ENCODE measurements around the gene PLA2G1B.
"Not testable (repeated sequence)": the region's sequence is repeated elsewhere in the genome, so short reads cannot be mapped to it uniquely, and the experiment has no call there.

The PLA2G1B gene

DNA sequence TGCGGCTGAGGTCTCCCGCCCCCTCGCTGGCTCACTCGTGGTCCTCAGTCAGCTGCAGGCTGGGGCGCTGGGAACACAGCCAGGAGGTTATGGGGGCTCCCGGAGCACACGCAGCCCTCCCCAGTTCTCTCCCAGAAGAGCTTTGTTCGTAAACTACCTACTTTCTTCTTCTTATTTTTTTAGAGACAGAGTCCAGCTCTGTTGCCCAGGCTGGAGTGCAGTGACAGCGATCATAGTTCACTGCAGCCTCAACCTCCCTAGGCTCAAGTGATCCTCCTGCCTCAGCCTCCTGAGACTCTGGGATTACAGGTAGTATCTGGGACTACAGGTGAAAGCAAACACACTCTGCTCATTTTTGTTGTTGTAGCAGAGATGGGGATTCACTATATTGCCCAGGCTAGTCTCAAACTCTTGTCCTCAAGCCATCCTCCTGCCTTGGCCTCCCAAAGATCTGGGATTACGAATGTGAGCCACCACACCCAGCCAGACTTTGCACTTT is 15.5 kb upstream of the PLA2G1B start:
- in situ Hi-C loops (cut with HindIII; ENCODE audit: low sequenced_read_pairs), result no loop called here
- no peak for DNase-seq (ENCODE audit: low read depth)
- TF ChIP-seq, protein P1, sequence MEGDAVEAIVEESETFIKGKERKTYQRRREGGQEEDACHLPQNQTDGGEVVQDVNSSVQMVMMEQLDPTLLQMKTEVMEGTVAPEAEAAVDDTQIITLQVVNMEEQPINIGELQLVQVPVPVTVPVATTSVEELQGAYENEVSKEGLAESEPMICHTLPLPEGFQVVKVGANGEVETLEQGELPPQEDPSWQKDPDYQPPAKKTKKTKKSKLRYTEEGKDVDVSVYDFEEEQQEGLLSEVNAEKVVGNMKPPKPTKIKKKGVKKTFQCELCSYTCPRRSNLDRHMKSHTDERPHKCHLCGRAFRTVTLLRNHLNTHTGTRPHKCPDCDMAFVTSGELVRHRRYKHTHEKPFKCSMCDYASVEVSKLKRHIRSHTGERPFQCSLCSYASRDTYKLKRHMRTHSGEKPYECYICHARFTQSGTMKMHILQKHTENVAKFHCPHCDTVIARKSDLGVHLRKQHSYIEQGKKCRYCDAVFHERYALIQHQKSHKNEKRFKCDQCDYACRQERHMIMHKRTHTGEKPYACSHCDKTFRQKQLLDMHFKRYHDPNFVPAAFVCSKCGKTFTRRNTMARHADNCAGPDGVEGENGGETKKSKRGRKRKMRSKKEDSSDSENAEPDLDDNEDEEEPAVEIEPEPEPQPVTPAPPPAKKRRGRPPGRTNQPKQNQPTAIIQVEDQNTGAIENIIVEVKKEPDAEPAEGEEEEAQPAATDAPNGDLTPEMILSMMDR (IDR thresholded peaks at IDR 0.05; ENCODE audit: low read depth, low read length, missing control alignments), result no peak
- no peak overlapping the region for H3K4me3 ChIP-seq (ENCODE audit: low read depth, low read length)

DNA sequence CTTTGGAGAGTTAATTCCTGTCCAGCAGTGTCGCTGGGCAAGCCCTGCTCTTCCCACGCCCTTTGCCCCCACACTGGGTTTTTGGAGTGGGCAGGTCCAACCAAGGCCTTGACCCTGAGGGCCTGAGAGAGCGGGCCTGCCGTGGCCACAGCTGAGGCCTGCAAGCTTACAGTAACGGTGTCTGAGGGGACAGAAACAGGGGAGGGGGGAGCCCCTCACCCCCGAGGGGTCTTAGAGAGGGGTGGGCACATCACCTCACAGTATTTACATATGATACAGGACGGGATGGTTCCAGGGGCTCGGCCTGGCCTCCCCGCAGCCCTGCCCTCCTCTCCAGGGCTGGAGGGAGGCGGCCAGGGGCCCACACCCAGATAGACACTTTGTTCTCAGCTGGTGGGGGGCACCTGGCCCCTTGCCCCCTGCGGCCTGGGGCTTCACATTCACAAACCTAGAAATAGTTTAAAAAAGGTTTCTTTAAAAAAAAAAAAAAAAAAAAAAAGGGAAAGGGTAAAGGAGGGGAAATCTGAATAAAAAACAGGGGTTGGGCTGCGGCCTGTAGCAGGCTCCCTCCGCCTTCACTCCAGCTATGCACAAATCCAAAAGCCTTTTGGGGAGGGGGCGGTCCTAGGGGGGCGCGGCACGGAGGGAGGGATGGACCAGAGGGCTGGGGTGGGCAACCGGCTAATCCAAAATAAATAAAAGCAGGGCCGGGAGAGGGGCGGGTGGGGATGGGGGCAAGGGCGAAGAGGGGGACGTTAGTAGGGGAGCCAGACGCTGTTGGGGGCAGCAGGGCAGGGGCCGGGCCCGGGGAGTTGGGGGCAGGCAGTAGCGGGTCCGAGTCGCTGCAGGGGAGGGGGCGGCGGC is 14.8 kb upstream of the PLA2G1B start:
- no peak overlapping the region for H3K4me3 ChIP-seq (ENCODE audit: low read depth, low read length)
- TF ChIP-seq, protein P1 (IDR thresholded peaks at IDR 0.05; ENCODE audit: low read depth, low read length, missing control alignments), result no peak
- in situ Hi-C loops (cut with HindIII; ENCODE audit: low sequenced_read_pairs), result no loop called here
- DNase-seq (ENCODE audit: low read depth), result no peak

DNA sequence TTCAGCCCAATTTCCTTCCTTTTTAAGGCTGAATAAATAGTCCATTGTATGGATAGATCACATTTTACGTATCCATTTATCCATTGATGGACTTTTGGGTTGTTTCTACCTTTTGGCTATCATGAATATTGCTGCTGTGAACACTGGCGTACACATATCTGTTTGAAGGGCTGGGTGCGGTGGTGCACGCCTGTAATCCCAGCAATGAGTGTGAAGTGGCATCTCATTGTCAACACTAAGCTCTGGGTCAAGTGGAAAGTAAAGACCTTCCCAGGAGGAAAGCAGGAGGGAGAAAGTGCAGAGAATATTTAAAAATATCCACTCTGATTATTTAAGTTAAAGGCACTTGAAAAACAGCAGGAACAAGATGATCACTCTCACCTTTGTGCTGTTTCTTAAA is 11.7 kb upstream of the PLA2G1B start:
- no peak overlapping the region for H3K4me3 ChIP-seq (ENCODE audit: low read depth, low read length)
- in situ Hi-C loops (cut with HindIII; ENCODE audit: low sequenced_read_pairs), result no loop called here
- DNase-seq (ENCODE audit: low read depth), result no peak
- TF ChIP-seq, protein P1 (IDR thresholded peaks at IDR 0.05; ENCODE audit: low read depth, low read length, missing control alignments), result no peak

DNA sequence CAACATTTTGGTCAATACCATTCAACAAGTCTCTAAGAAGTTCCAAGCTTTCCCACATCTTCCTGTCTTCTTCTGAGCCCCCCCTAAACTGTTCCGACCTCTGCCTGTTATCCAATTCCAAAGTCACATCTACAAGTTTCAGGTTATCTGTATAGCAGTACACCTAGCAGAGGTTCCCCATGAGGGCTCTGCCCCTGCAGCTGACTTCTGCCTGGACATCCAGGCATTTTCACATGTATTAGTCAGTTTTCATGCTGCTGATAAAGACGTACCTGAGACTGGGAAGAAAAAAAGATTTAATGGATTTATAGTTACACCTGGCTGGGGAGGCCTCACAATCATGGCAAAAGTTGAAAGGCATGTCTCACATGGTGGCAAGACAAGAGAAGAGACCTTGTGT is 10.2 kb upstream of the PLA2G1B start:
- no peak for DNase-seq (ENCODE audit: low read depth)
- in situ Hi-C loops (cut with HindIII; ENCODE audit: low sequenced_read_pairs), result no loop called here
- TF ChIP-seq, protein P1 (IDR thresholded peaks at IDR 0.05; ENCODE audit: low read depth, low read length, missing control alignments), result no peak

DNA sequence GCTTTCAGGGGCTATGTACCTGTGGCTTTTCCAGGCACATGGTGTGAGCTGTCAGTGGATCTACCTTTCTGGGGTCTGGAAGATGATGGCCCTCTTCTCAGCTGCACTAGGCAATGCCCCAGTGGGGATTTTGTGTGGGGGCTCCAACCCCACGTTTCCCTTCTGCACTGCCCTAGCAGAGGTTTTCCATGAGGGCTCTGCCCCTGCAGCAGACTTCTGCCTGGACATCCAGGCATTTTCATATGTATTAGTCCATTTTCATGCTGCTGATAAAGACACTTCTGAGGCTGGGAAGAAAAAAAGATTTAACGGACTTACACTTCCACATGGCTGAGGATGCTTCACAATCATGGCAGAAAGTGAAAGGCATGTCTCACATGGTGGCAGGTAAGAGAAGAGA is 8.8 kb upstream of the PLA2G1B start:
- H3K4me3 ChIP-seq (ENCODE audit: low read depth, low read length); DNase-seq (ENCODE audit: low read depth); in situ Hi-C loops (cut with HindIII; ENCODE audit: low sequenced_read_pairs): not testable (repeated sequence)

More for the DNA sequence above, 10.2 kb upstream of the PLA2G1B start:
- no peak overlapping the region for H3K4me3 ChIP-seq (ENCODE audit: low read depth, low read length)

DNA sequence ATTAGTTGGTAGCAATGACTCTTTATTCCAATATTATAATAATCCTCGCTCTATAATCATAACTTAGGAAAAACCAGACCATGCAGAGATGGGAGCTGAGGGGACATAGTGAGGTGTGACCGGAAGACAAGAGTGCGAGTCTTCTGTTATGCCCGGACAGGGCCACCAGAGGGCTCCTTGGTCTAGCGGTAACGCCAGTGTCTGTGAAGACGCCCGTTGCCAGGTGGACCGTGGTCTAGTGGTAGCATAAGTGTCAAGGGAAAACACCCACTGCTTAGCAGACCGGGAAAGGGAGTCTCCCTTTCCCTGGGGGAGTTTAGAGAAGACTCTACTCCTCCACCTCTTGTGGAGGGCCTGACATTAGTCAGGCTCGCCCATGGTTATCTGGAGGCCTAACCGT is 7.9 kb upstream of the PLA2G1B start:
- in situ Hi-C loops (cut with HindIII; ENCODE audit: low sequenced_read_pairs); H3K4me3 ChIP-seq (ENCODE audit: low read depth, low read length): not testable (repeated sequence)
- TF ChIP-seq, protein P1 (IDR thresholded peaks at IDR 0.05; ENCODE audit: low read depth, low read length, missing control alignments), result peak; percentile 69
- DNase-seq (ENCODE audit: low read depth), result peak; percentile 5

DNA sequence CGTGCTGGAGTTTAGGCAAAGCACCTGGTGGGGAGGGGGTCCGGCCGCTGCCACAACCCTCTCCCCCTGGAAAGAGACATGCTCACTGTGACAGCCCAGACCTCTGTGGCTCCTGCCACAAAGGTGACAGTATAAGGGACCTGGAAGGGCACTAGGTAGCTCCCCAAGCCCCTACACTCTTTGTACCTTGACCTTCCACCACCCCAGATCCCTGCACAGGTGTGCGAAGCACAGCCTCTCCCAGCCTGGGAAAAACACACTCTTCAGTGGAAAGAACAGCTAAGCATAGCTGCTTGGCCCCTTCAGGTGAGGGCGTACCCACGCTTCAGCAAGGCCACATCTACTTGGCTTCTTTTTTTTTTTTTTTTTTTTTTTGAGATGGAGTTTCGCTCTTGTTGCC is 4.9 kb upstream of the PLA2G1B start:
- TF ChIP-seq, protein P1 (IDR thresholded peaks at IDR 0.05; ENCODE audit: low read depth, low read length, missing control alignments), result no peak
- in situ Hi-C loops (cut with HindIII; ENCODE audit: low sequenced_read_pairs), result no loop called here
- no peak overlapping the region for H3K4me3 ChIP-seq (ENCODE audit: low read depth, low read length)
- no peak for DNase-seq (ENCODE audit: low read depth)

Measured in astrocyte of the cerebellum (primary cell).